SK-N-SH treated with all-trans-retinoic acid at 6 μM for 48 hours (cell line): ENCODE results near the gene POTEF.
"Not testable (repeated sequence)": the region's sequence is repeated elsewhere in the genome, so short reads cannot be mapped to it uniquely, and the experiment has no call there.

Source experiments
- ATAC-seq: fragments of 200-7000 bp; cut with Tn5 transposase; 3 replicates; pipeline ENCODE4 v1.9.1; 2020; ENCODE audit warnings: mild to moderate bottlenecking, moderate library complexity
- ARNTL ChIP-seq: fragments of 450-650 bp; formaldehyde crosslinking; IDR thresholded peaks from 2 replicates; pipeline ENCODE4 v1.5.0; 2020; ENCODE audit warnings: low read depth, mild to moderate bottlenecking, moderate library complexity, borderline replicate concordance
- BACH2 ChIP-seq: fragments of 250-450 bp; sonication (Bioruptor Pico); IDR thresholded peaks from 2 replicates; pipeline ENCODE4 v1.9.0; 2021; ENCODE audit warnings: mild to moderate bottlenecking, borderline replicate concordance
- CSDC2 ChIP-seq: fragments of 250-450 bp; sonication (Bioruptor Pico); IDR thresholded peaks from 2 replicates; pipeline ENCODE4 v1.5.0; 2020; ENCODE audit warnings: mild to moderate bottlenecking, moderate library complexity
- ESRRG ChIP-seq: fragments of 250-450 bp; sonication (Bioruptor Pico); IDR thresholded peaks from 2 replicates; pipeline ENCODE4 v1.6.1; 2021; ENCODE audit warnings: mild to moderate bottlenecking
- GLIS3 ChIP-seq: fragments of 250-450 bp; sonication (Bioruptor Pico); IDR thresholded peaks from 2 replicates; pipeline ENCODE4 v1.5.0; 2020; ENCODE audit warnings: mild to moderate bottlenecking, moderate library complexity
- ISL1 ChIP-seq: fragments of 250-450 bp; sonication (Bioruptor Pico); IDR thresholded peaks from 2 replicates; pipeline ENCODE4 v2.1.2; 2022; ENCODE audit warnings: mild to moderate bottlenecking, moderate library complexity
- OSR1 ChIP-seq: fragments of 250-450 bp; sonication (Bioruptor Pico); IDR thresholded peaks from 2 replicates; pipeline ENCODE4 v1.8.0; 2022; ENCODE audit warnings: moderate library complexity, mild to moderate bottlenecking, inconsistent platforms
- PPARA ChIP-seq: fragments of 250-450 bp; sonication (Bioruptor Pico); IDR thresholded peaks from 2 replicates; pipeline ENCODE4 v1.5.0; 2020; ENCODE audit warnings: mild to moderate bottlenecking, borderline replicate concordance
- RARB ChIP-seq: fragments of 250-450 bp; sonication (Bioruptor Pico); IDR thresholded peaks from 2 replicates; pipeline ENCODE4 v1.8.0; 2021; ENCODE audit warnings: mild to moderate bottlenecking, moderate library complexity
- SNAI2 ChIP-seq: fragments of 250-450 bp; sonication (Bioruptor Pico); IDR thresholded peaks from 2 replicates; pipeline ENCODE4 v1.5.0; 2020; ENCODE audit warnings: mild to moderate bottlenecking, moderate library complexity
- TCF4 ChIP-seq: fragments of 250-450 bp; sonication (Bioruptor Pico); IDR thresholded peaks from 2 replicates; pipeline ENCODE4 v1.8.0; 2021; ENCODE audit warnings: mild to moderate bottlenecking, moderate library complexity, borderline replicate concordance
- TOX ChIP-seq: fragments of 250-450 bp; sonication (Bioruptor Pico); IDR thresholded peaks from 2 replicates; pipeline ENCODE4 v1.8.0; 2021; ENCODE audit warnings: mild to moderate bottlenecking, moderate library complexity, borderline replicate concordance
- ZC3H10 ChIP-seq: fragments of 250-450 bp; sonication (Bioruptor Pico); IDR thresholded peaks from 2 replicates; pipeline ENCODE4 v1.5.1; 2021; ENCODE audit warnings: mild to moderate bottlenecking, moderate library complexity
- ZFP30 ChIP-seq: fragments of 450-650 bp; formaldehyde crosslinking; IDR thresholded peaks from 2 replicates; pipeline ENCODE4 v1.5.0; 2022; ENCODE audit warnings: mild to moderate bottlenecking, moderate library complexity
- ZNF8 ChIP-seq: fragments of 450-650 bp; formaldehyde crosslinking; IDR thresholded peaks from 2 replicates; pipeline ENCODE4 v1.5.0; 2020; ENCODE audit warnings: mild to moderate bottlenecking, moderate library complexity
- TF ChIP-seq, protein P1 (sequence below): fragments of 250-450 bp; sonication (Bioruptor Pico); IDR thresholded peaks from 2 replicates; pipeline ENCODE4 v1.8.0; 2020; ENCODE audit warnings: mild to moderate bottlenecking, moderate library complexity, borderline replicate concordance
- TF ChIP-seq, protein P2 (sequence below): fragments of 250-450 bp; sonication (Bioruptor Pico); IDR thresholded peaks from 2 replicates; pipeline ENCODE4 v1.8.0; 2021; ENCODE audit warnings: low read depth, mild to moderate bottlenecking, moderate library complexity, borderline replicate concordance
- TF ChIP-seq, protein P3 (sequence below): fragments of 250-450 bp; sonication (Bioruptor Pico); IDR thresholded peaks from 2 replicates; pipeline ENCODE4 v1.5.0; 2020; ENCODE audit warnings: mild to moderate bottlenecking, moderate library complexity
- TF ChIP-seq, protein P4 (sequence below): fragments of 250-450 bp; sonication (Bioruptor Pico); IDR thresholded peaks from 2 replicates; pipeline ENCODE4 v1.5.1; 2021; ENCODE audit warnings: mild to moderate bottlenecking, moderate library complexity
- TF ChIP-seq, protein P5 (sequence below): fragments of 250-450 bp; sonication (Bioruptor Pico); IDR thresholded peaks from 2 replicates; pipeline ENCODE4 v1.5.1; 2020; ENCODE audit warnings: low read depth, mild to moderate bottlenecking, moderate library complexity

The POTEF gene

DNA sequence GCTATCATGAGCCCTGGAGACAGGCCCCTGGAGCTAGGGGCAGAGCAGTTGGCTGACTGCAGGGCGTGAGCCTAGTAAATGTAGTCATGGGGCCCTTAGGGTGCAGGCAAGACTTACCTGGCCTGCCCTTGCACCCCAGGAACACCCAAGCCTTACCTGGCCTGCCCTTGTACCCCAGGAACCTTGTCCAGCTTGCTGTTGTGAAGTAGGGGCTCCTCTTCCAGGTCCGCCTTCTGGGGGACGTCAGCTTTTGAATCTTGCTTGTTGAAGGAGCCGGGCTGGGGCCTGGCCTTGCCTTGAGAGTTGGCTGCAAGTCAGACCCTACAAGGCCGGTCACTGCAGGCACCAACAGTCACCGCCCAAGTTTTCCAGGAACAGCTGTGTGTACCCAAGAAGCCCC is 12.0 kb upstream of the POTEF start:
- ATAC-seq, result not testable (repeated sequence)

DNA sequence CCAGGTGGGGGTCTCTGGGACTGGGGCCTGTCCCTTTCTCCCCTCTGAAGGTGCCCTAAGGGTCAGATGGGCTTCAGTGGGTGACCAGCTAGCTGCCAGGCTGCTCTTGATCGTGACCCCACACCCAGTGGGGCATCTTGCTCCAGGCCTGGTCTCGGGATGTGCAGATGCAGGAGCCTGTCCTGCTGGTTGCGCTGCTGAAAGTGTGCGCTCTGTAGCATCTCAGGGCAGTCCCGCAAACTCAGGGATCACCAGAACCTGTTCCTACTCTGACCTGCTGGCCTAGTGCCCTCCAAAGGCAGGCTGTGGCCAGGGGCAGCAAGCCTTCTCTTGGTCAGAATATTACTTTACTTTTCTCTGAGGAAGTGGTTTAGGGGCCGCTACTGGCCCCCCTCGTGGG is 11.5 kb upstream of the POTEF start:
- ATAC-seq, result not testable (repeated sequence)

DNA sequence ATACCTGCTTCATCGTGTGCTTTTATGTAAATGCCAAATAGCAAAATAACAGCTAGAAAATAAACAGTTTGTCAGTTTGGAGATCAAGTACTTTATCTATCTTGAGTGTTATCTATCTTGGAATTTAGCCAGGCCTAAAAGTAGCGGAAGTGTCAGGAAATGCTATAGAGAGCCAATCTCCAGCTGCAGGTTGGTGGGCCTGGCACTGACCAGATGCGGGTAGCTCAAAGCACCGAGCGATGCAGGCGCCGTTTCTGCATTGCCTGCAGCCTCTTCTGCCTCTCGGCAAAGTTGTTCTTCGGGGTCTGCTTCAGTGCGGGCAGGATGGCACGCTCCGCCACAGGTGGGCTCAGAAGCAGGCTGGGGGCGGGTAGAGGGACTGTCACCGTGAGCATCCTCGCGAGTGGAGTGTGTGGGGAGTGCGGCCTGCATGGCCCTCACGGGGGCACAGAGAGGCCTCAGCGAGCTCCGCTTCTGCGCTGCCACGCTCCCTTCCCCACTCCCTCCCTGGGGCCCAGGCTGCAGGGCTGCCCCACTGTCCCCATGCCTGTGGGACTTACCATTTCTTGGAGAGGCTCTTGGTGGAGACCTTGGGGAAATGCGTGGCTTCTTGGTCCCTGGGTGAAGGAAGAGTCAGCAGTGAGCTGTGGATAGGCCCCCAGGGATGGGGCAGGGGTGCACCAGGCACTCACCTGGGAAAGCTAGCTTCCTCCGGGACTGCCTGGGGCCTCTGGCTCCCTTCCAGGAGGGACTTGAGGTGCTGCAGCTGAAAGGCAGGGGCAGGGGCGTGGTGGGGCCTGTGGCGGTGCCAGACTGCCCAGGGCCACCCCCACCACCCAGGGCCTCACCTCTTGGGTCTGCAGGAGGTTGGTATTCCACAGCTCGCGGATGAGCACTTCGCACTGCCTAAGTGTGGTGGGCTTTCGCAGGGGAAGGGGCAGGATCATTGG is 10.6 kb upstream of the POTEF start:
- ATAC-seq, result not testable (repeated sequence)

DNA sequence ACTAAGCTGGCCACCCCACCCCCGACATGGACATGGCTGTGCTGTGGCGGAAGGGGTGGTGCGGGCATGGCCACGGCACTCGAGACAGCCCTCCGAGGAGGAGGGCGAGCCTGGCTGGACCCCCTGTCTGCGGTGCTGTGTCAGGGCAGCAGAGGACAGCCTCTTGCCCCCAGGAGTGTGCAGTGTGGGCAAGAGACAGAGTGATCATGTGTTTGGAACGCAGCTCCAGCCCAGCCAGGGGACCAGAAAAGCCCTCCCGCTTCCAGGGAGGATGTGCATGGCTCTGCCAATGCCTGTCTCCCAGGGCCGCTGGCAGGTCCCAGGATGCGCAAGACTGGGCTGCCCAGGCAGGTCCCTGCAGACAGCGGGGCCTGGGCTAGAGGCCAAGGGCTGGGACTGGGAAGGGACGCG is 9.8 kb upstream of the POTEF start:
- ATAC-seq, result peak; percentile 78

DNA sequence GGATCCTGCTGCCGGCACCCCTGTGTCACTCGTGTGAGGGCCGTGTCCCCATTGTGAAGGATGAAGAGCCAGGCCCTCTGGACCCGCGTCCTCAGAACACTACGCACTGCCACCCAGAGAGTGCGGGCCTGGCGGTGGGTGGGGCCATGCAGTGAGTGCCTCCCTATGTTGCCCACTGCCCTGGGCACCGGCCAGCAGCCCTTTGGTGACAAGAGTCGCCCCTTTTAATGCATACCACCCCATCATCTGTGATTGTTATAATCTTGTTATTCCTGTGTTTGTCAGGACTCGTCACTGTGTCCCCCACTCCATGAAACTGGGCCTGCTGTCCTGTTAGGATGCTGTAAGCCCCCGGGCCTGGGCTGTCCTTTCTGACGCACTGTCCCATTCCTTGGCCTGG is 9.3 kb upstream of the POTEF start:
- ATAC-seq, result not testable (repeated sequence)

DNA sequence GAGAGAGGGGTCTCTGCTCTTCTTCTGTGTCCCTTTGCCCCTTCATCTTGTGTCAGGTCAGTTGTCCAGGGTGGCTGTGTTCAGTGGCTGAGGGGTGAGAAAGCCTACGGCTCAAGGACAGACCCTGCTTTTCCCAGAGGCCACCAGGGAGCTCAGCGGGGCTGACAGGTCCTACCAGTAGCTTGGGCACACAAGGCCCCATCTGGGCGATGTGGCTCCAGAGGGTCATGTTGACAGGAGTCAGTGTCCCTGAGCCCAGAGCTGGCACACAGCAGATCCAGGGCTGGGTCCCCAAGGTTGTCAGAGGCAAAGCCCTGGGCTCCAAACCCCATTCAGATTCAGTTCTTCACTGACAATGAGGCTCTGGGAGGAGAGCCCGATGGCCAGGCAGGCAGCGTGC is 8.1 kb upstream of the POTEF start:
- ATAC-seq, result not testable (repeated sequence)

DNA sequence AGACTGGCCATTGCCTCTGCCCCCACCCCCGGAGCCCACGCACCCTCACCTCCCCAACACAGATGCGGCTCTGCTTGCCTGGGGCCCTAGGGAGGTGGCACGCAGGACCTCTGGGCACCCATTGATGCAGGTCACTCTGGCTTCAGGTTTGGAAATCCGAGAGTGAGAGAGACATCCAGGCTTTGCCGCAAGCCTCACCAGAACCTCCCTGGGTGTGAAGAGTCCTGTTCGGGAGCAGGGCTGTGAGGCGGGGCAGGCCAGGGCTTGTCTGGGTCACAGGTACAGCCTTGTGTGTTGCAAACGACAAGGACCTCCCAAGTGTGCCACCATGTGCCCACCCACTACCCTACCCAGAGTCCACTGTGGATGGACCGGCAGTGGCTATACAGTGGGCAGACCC is 7.5 kb upstream of the POTEF start:
- ATAC-seq, result not testable (repeated sequence)

DNA sequence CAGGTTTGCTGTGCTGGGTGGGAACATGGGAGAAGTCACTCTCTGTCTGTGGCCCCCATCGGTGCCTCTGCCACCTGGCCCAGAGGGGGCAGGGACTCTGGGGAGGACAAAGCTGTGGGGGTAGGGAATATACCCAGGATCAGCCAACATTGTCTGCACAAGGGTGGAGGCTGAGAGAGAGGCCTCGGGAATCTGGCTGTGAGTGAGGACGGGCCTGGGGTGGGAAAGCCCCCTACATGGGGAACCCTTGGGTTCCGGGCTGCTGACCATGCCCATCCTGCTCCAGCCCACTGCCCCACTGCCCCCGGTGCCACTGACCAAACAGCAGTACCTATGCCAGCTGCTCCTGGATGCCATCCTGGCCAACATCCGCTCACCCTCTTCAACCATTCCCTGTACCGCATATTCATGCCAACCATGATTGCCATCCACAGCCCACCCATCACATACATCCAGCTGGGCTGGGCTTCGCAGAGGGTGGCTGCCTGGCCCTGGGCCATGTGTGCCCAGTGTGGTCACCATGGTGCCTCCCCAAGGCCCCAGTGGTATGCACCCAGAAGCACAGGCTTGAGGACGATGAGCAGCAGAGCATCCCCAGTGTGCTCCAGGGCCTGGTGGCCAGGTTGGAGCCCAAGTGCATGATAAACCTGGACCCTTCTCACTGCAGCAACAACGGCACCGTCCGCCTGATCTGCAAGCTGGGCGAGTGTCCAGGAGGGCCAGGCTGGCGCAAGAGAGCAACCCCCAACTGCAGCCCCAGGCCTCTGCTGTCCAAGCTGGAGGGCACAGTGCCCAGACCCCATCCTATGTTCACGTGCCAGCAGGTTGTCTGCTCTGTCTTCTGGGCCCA is 6.9 kb upstream of the POTEF start:
- TF ChIP-seq ZC3H10 (no peak), CSDC2 (CRISPR knock-in tag) (no peak), SNAI2 (CRISPR knock-in tag) (no peak), OSR1 (no peak), TCF4 (CRISPR knock-in tag) (no peak), PPARA (CRISPR knock-in tag) (no peak), ARNTL (CRISPR knock-in tag) (no peak), ISL1 (CRISPR knock-in tag) (no peak), ESRRG (CRISPR knock-in tag) (no peak), ZFP30 (CRISPR knock-in tag) (no peak), RARB (CRISPR knock-in tag) (no peak), BACH2 (no peak), TOX (CRISPR knock-in tag) (no peak), ZNF8 (CRISPR knock-in tag) (no peak), GLIS3 (no peak)
- TF ChIP-seq, protein P1, sequence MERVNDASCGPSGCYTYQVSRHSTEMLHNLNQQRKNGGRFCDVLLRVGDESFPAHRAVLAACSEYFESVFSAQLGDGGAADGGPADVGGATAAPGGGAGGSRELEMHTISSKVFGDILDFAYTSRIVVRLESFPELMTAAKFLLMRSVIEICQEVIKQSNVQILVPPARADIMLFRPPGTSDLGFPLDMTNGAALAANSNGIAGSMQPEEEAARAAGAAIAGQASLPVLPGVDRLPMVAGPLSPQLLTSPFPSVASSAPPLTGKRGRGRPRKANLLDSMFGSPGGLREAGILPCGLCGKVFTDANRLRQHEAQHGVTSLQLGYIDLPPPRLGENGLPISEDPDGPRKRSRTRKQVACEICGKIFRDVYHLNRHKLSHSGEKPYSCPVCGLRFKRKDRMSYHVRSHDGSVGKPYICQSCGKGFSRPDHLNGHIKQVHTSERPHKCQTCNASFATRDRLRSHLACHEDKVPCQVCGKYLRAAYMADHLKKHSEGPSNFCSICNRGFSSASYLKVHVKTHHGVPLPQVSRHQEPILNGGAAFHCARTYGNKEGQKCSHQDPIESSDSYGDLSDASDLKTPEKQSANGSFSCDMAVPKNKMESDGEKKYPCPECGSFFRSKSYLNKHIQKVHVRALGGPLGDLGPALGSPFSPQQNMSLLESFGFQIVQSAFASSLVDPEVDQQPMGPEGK (CRISPR knock-in tag), result no peak
- TF ChIP-seq, protein P2, sequence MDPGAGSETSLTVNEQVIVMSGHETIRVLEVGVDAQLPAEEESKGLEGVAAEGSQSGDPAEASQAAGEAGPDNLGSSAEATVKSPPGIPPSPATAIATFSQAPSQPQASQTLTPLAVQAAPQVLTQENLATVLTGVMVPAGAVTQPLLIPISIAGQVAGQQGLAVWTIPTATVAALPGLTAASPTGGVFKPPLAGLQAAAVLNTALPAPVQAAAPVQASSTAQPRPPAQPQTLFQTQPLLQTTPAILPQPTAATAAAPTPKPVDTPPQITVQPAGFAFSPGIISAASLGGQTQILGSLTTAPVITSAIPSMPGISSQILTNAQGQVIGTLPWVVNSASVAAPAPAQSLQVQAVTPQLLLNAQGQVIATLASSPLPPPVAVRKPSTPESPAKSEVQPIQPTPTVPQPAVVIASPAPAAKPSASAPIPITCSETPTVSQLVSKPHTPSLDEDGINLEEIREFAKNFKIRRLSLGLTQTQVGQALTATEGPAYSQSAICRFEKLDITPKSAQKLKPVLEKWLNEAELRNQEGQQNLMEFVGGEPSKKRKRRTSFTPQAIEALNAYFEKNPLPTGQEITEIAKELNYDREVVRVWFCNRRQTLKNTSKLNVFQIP (CRISPR knock-in tag), result no peak
- TF ChIP-seq, protein P3, sequence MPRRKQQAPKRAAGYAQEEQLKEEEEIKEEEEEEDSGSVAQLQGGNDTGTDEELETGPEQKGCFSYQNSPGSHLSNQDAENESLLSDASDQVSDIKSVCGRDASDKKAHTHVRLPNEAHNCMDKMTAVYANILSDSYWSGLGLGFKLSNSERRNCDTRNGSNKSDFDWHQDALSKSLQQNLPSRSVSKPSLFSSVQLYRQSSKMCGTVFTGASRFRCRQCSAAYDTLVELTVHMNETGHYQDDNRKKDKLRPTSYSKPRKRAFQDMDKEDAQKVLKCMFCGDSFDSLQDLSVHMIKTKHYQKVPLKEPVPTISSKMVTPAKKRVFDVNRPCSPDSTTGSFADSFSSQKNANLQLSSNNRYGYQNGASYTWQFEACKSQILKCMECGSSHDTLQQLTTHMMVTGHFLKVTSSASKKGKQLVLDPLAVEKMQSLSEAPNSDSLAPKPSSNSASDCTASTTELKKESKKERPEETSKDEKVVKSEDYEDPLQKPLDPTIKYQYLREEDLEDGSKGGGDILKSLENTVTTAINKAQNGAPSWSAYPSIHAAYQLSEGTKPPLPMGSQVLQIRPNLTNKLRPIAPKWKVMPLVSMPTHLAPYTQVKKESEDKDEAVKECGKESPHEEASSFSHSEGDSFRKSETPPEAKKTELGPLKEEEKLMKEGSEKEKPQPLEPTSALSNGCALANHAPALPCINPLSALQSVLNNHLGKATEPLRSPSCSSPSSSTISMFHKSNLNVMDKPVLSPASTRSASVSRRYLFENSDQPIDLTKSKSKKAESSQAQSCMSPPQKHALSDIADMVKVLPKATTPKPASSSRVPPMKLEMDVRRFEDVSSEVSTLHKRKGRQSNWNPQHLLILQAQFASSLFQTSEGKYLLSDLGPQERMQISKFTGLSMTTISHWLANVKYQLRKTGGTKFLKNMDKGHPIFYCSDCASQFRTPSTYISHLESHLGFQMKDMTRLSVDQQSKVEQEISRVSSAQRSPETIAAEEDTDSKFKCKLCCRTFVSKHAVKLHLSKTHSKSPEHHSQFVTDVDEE, result no peak
- TF ChIP-seq, protein P4, sequence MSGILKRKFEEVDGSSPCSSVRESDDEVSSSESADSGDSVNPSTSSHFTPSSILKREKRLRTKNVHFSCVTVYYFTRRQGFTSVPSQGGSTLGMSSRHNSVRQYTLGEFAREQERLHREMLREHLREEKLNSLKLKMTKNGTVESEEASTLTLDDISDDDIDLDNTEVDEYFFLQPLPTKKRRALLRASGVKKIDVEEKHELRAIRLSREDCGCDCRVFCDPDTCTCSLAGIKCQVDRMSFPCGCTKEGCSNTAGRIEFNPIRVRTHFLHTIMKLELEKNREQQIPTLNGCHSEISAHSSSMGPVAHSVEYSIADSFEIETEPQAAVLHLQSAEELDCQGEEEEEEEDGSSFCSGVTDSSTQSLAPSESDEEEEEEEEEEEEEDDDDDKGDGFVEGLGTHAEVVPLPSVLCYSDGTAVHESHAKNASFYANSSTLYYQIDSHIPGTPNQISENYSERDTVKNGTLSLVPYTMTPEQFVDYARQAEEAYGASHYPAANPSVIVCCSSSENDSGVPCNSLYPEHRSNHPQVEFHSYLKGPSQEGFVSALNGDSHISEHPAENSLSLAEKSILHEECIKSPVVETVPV (CRISPR knock-in tag), result no peak
- TF ChIP-seq, protein P5, sequence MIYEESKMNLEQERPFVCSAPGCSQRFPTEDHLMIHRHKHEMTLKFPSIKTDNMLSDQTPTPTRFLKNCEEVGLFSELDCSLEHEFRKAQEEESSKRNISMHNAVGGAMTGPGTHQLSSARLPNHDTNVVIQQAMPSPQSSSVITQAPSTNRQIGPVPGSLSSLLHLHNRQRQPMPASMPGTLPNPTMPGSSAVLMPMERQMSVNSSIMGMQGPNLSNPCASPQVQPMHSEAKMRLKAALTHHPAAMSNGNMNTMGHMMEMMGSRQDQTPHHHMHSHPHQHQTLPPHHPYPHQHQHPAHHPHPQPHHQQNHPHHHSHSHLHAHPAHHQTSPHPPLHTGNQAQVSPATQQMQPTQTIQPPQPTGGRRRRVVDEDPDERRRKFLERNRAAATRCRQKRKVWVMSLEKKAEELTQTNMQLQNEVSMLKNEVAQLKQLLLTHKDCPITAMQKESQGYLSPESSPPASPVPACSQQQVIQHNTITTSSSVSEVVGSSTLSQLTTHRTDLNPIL (CRISPR knock-in tag), result no peak
- no peak for ATAC-seq
